Measurements from ENCODE around the gene SDSL.
A peak's percentile ranks its signal among the peaks of the same experiment; 100 is the strongest.

The SDSL gene

GRCh38 chr12:113475451-113476175, 53.4 kb downstream of the SDSL start:
- peak; percentile 30 for DNase-seq (ENCODE audit: low spot score)
- TF ChIP-seq CTCF (IDR thresholded peaks at IDR 0.05; ENCODE audit: extremely low read depth, missing control alignments): no peak

GRCh38 chr12:113476176-113476986, 54.2 kb downstream of the SDSL start:
- peak; percentile 30 for DNase-seq (ENCODE audit: low spot score)
- no peak for TF ChIP-seq CTCF (IDR thresholded peaks at IDR 0.05; ENCODE audit: extremely low read depth, missing control alignments)

- DNase-seq (ENCODE audit: low spot score): peak; percentile 41
- TF ChIP-seq CTCF (IDR thresholded peaks at IDR 0.05; ENCODE audit: extremely low read depth, missing control alignments): no peak
Measured at GRCh38 chr12:113477171-113477841, 55.1 kb downstream of the SDSL start.

DNA sequence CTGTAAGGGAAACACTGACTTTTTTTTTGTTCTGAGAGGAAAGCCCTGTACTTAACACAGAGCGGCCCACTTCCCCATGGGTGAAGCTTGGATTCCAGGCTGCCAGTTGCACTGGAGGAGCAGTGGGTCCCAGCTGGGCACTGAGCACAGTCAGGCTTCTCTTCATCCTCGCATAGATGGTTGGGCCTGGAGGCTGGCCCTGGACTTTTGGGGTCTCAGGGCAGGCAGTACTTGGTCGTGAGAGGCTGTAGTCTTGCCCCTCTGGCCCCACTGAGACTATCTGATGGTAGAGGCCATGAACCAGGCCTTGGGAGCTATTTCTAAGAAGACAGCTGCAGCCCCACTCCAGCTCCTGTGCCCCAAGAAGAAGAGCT, 55.6 kb downstream of the SDSL start:
- no peak for DNase-seq (ENCODE audit: low spot score)
- TF ChIP-seq CTCF (IDR thresholded peaks at IDR 0.05; ENCODE audit: extremely low read depth, missing control alignments): no peak

GRCh38 chr12:113478351-113479011, 56.3 kb downstream of the SDSL start:
- no peak for TF ChIP-seq CTCF (IDR thresholded peaks at IDR 0.05; ENCODE audit: extremely low read depth, missing control alignments)
- DNase-seq (ENCODE audit: low spot score): no peak

- no peak for TF ChIP-seq CTCF (IDR thresholded peaks at IDR 0.05; ENCODE audit: extremely low read depth, missing control alignments)
- DNase-seq (ENCODE audit: low spot score): no peak
Measured at GRCh38 chr12:113479216-113479589, 57.0 kb downstream of the SDSL start.

Data from GM20000 (cell line).